HG03457 (cell line): Measurements from ENCODE around the gene CLIP1.
"Not testable (repeated sequence)": the region's sequence is repeated elsewhere in the genome, so short reads cannot be mapped to it uniquely, and the experiment has no call there.

Experiments used
- ATAC-seq: cut with Tn5 transposase; IDR thresholded peaks from one replicate; pipeline ENCODE4 v1.9.1; 2021; ENCODE audit warnings: moderate number of reproducible peaks; ENCODE audit not compliant: unreplicated experiment

The CLIP1 gene

GRCh38 chr12:122362755-122363154 lies 59.7 kb downstream of the CLIP1 start:
- no peak for ATAC-seq

- ATAC-seq = not testable (repeated sequence)
Measured at GRCh38 chr12:122358403-122358802, 64.1 kb downstream of the CLIP1 start.

DNA sequence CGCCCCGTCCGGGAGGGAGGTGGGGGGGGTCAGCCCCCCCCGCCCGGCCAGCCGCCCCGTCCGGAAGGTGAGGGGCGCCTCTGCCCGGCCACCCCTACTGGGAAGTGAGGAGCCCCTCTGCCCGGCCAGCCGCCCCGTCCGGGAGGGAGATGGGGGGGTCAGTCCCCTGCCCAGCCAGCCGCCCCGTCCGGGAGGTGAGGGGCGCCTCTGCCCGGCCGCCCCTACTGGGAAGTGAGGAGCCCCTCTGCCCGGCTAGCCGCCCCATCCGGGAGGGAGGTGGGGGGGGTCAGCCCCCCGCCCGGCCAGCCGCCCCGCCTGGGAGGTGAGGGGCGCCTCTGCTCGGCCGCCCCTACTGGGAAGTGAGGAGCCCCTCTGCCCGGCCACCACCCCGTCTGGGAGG lies 64.9 kb downstream of the CLIP1 start:
- ATAC-seq = not testable (repeated sequence)

DNA sequence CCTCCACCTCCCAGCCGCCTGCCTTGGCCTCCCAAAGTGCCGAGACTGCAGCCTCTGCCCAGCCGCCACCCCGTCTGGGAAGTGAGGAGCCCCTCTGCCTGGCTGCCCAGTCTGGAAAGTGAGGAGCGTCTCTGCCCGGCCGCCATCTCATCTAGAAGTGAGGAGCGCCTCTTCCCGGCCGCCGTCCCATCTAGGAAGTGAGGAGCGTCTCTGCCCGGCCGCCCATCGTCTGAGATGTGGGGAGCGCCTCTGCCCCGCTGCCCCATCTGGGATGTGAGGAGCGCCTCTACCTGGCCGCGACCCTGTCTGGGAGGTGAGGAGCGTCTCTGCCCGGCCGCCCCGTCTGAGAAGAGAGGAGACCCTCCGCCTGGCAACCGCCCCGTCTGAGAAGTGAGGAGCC lies 65.5 kb downstream of the CLIP1 start:
- not testable (repeated sequence) for ATAC-seq

DNA sequence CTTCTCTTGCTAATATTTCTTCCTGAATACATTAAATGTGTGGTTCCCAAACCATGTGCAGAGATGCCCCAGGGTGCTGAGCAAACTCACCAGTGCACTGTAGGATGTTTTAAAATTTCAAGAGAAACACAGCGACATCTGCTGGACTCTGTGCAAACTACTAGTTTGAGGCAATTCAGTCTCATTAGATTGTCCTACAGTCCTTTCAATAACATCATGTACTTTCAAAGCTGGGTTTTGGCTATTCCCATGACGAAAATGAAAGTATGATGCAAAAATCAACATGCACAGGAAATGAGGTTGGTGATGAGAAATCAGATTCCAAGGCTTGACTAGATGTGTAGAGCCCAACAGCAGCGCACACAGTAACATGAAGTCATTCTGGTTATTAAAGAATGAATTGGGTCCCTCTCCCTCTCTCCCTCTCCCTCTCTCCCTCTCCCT lies 66.3 kb downstream of the CLIP1 start:
- no peak for ATAC-seq

DNA sequence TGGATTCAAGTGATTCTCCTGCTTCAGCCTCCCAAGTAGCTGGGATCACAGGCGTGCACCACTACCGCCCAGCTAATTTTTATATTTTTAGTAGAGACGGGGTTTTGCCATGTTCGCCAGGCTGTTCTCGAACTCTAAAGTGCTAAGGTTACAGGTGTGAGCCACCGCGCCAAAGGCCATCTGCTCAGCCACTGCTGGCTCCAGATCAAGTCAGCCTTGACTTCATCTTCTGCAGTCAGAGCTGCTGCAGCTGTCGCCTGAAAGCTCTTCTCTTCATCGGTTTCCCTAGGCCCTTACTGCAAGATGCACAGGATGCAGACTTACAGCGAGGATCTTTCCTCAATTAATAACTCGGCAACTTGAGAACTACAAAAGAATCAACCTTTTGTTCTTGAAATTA lies 66.8 kb downstream of the CLIP1 start:
- ATAC-seq = no peak

GRCh38 chr12:122354958-122355641 lies 67.4 kb downstream of the CLIP1 start:
- ATAC-seq = no peak

DNA sequence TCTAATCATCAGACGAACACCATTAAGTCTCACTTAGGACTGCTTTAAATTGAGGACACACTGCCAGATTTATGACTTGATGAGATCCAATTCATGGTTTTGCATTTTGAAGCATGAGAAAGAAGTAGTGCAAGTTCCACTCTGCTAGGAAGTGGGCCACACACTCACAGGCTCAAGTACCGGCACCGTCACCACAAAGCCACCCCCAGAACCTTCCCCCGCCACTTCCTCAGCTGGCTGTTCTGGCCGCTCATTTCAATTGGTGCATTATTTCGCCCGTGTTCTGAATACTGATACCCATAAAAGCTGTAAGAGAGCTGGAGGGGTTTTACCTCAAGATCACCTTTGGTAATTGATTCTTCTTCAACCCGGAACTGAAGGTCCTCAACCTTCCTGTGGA lies 70.1 kb downstream of the CLIP1 start:
- ATAC-seq = no peak

DNA sequence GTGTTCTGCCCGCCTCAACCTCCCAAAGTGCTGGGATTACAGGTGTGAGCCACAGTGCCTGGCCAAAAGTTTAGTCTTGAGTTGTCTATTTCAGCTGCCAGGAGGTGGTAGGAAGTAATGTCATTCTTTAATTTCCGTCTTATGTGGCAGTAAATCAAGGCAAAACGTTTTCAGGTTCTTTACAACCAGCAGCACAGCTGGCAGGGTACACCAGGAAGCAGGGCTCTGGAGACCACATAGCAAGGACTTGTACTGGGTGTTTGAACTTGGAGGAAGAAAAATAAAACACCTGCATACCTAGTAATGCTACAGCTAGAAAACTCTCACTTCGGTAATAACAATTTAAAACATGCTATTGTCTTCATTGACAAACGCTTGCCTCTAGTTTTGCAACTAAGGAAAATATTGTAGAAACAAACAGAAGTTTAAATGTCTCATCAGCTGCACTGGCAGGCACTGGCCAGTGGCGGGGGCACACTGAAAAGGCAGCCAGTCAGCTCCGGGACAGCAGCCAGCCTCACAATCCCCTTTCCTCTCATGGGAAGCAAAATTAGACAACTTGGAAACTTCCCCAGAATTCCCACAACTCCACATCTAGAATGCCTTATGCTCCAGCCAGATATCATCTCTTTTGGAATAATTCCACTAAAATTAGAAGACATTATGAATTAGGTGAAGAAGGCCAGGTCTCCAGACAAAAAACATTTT lies 72.2 kb downstream of the CLIP1 start:
- ATAC-seq = no peak

DNA sequence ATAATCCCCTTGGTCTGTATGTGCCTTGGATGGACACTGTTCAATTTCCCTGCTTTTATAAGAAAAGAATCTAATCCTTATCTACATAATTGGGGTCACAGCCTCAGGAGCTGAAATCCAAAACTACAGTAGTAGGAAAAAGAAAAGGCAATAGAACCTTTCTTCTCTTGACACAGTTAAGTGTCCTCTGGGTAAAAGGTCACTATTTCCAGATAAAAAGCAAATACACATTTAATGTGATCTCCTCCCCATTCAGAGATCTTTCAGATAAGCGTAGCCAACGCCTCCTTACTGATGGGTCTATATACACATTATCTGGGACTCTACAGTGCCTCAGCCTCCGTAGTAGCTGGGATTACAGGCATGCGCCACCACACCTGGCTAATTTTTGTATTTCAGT lies 73.4 kb downstream of the CLIP1 start:
- no peak for ATAC-seq

GRCh38 chr12:122348505-122348904 lies 74.0 kb downstream of the CLIP1 start:
- no peak for ATAC-seq

GRCh38 chr12:122346054-122346453 lies 76.4 kb downstream of the CLIP1 start:
- ATAC-seq = no peak

GRCh38 chr12:122345042-122345441 lies 77.4 kb downstream of the CLIP1 start:
- no peak for ATAC-seq

DNA sequence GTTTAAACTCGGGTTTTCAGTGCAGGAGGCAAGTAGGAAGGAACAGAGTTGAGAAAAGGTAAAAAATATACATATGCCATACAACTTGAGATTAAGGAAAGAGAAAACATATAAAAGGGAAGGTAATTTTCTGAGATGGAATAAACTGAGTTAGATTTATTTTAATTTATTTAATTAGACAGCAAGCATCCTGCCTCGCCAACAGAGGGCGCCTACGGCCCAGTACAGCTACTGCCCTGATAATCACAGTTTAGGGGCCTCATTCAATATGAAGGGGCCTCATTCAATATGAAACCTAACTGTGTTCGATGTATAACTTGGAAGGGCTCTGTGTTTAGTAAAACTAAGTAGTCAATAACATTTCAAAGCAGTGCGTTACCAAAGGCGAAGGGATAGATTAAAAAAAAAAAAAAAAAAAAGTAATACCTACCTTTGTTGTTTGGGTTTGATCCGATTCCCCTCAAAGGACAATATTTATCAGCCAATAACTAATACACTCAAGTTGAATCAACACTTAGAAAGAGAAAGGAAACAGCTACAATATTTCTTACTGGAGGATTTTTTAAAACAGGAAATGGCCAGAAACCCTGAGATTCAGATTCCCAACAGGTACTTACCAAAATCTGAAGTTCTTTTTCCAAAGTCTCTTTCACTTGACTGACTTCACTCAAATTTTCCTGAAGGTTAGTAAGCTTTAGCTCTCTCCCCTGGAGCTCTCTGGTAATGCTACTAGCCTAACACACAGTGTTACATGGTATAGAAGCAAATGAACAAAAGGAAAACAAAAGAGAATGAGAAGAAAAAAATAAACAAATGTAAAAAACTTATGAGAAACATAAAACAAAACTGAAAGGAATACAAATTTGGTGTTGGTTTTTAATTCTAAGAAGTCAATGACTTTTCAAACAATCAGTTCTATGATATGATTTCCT lies 86.2 kb downstream of the CLIP1 start:
- no peak for ATAC-seq

DNA sequence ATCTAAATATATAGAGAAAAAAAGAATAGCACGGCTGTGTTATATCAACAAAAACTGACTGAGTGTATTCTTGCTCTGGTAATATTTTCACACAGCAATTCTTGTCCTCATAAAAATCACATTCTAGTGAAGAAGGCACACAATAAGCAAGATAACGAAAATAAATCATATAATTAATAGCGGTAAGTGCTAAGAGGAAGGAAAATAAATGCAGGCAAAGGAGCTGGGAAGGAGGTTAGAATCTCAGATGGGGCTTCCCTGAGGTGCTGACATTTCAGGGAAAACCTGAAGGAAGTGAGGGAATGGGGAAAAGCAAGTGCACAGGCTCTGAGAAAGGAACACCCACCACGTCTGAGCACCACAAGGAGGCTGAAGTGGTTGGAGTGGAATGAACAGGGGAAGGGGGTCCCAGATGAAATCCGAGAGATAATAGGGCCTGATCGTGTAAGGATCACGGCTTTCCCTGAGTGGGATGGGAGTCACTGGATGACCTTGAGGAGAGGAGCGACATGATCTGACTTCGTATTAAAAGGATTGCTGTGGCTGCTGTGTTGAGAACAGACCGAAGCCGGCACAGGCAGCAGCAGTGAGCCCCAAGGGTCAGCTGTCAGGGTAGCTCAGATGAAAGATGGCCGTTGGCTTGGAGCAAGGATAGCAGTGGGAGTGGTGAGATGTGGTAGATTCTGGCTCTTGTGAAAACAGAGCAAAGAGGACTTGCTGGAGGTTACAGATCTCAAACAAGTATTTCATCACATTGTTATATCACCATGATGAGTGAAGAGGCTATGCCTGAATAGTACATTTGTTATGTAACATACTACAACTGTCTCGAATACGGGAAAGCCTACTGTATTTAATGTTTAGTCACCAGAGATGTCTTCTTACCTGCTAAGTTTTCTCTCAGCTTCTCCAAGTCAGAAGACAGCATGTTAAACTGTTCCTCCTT lies 89.1 kb downstream of the CLIP1 start:
- no peak for ATAC-seq

- ATAC-seq = no peak
Measured at GRCh38 chr12:122327494-122328385, 94.7 kb downstream of the CLIP1 start.

DNA sequence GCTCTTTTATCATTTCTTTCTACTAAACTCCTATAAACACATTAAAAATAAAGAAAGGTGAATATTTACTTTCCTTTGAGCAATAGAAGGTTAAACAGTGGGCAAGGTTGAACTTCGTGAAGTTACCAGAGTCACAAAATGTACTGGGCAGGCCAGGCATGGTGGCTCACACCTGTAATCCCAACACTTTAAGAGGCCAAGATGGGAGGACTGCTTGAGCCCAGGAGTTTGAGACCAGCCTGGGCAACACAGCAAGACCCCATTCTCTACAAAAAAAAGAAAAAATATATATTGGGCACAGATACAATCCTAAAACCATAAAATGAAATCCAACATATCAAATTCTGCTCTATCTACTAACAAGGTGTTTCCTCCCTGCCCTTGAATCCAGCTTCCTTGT lies 95.5 kb downstream of the CLIP1 start:
- ATAC-seq = no peak

DNA sequence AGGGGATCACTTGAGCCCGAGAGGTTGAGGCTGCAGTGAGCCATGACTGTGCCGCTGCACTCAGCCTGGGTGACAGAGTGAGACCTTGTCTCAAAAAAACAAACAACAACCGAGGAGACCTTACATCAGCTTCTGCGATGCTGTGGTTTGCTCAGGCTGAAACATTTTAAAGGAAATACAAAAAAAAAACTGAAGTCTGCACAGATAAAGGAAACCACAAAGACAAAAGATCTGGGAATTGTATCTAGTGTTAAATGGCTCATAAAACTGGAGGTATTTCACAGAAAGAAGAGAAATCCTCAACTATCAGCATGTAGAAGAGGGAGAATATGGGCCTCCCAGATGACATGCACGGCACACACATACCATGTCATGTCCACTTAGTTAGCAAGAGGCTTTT lies 95.9 kb downstream of the CLIP1 start:
- ATAC-seq = no peak

DNA sequence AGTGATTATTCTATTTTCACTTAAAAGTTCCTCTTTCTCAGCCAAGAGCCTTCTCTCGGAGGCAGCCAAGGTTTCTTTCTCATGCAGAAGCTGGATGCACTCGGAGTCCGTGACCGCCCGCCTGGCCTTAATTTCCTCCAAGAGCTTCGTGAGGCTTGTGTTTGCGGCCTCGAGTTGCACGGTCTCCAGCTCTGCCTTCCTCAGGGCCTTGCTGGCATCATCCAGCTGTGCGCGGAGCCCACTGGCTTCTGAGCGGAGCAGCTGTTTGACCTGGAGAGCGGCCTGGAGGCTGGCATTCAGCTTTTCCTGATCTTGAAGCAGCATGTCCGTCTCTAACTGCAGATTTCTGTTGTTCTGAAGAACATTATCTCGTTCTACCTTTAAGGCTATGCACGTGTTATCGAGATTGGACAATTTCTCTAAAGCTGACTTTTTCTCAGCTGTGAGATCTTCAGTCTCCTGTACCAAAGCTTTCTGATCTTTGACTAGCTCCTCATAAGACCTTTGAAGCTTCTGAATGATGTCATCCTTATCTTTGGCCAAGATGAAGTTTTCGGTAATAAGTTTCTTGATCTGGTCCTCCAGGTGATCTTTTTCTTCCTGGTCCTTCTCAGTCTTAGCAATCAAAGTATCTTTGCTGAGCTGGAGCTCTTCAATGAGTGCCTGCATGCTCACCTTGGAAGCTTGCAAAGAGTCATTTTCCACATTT lies 99.0 kb downstream of the CLIP1 start:
- ATAC-seq = no peak
